Activated CD4-positive, alpha-beta T cell treated with anti-CD3 and anti-CD28 coated beads, Interleukin-2, amount 50 U/mL, for 48 hours (primary cell): ENCODE data around the gene SCN11A.
A peak's percentile ranks its signal among the peaks of the same experiment; 100 is the strongest.
"Not testable (repeated sequence)": the region's sequence is repeated elsewhere in the genome, so short reads cannot be mapped to it uniquely, and the experiment has no call there.

ENCODE experiments used
- DNase-seq, 2 experiments: peaks; one replicate each; pipeline ENCODE4 v3.0.0-alpha.2; 2020

Gene SCN11A

DNA sequence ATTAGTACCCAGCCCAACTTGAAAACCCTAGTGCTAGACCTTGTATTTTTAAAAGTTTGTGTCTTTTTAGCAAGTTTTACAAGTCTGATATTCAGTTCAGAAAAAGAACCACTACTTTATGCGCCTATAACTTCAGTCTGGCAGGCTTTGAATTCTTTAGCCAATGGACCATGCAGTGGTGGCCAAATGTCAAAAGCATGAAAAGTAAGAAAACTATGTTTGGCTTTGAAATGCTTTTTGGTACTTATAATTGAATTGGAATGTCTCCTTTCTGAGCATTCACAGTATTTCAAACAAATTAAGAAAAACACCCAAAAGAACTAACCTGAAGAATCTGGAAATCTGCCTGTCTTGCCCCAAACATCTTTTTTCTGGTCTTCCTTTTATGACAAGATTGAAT, 12.9 kb upstream of the SCN11A start:
- DNase-seq: no peak

- DNase-seq: no peak
Observed at GRCh38 chr3:39063143-39063542, 11.4 kb upstream of the SCN11A start.

DNA sequence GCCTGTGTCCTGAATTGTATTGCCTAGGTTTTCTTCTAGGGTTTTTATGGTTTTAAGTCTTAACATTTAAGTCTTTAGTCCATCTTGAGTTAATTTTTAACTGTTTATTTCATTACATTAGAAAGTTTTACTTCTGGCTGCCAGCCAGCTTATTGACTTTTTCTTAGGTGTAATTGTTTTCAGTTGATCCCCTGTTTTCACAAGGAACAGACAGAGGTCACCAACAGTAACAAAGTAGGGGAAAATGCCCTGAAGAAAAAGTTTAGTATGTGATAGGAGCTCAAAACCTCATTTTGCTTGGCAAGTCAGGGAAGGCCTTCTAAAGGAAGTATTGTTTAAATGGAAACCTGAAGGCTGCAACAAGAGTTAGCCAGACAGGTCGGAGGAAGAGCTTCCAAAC, 10.4 kb upstream of the SCN11A start:
- DNase-seq: no peak

- not testable (repeated sequence) for DNase-seq
Observed at GRCh38 chr3:39061228-39061627, 9.5 kb upstream of the SCN11A start.

GRCh38 chr3:39056151-39056550, 4.4 kb upstream of the SCN11A start:
- no peak for DNase-seq

DNA sequence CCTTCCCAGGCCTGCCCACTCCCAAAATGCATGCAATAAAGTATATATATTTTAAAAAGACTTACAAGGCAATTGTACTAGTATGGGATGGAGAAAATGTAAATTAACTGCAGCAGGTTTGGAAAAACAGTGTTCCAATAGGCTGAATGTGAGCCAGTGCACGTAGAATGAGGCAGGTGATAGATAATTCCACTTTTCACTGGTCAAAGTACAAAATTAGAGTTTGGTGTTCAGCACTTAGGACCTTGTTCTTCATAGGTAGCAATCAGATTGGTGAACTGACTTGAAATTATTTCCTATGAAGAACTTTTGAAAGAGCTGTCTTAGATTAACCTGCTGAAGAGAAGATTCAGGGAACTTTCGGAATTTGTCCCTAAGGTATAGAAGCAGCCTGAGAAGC, 2.0 kb upstream of the SCN11A start:
- DNase-seq: no peak

GRCh38 chr3:39052583-39052982, 839 bp upstream of the SCN11A start:
- peak in 1 of 2 experiments; percentile 13 for DNase-seq

GRCh38 chr3:39050029-39050428, 1.7 kb downstream of the SCN11A start:
- DNase-seq: no peak

GRCh38 chr3:39038165-39038564, 13.6 kb downstream of the SCN11A start:
- no peak for DNase-seq

DNA sequence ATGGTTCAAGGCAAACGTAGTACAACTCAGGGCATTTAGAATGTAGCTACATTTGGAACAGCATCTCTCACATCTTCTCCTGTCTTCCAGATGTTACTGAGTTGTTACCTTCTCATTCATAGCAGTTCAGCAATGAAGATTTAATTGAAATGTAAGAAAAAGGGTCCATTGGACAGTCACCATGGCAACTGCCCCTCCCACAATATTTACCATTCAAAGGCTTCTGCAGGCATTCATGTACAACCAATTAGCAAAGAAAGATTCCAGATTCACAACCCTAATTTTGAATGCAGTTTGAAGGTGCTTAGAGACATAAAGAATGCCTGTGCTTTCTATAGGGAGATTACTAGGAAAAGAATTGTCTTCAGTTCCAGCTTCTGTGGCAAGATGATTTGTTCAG, 22.2 kb downstream of the SCN11A start:
- DNase-seq: no peak

DNA sequence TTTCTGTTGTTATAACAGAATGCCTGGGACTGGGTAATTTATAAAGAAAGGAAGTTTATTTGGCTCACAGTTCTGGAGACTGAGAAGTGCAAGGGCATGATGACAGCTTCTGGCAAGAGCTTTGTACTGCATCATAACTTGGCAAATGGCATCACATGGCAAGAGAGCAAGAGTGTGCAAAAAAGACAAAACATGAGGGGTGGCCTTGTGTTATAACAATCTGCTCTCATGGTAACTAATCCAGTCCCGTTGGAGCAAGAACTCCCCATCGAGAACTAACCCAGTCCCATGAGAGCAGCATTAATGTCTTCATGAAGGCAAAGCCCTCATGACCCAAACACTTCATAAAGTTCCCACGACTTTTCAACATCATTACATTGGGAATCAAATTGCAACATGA, 23.2 kb downstream of the SCN11A start:
- no peak for DNase-seq

DNA sequence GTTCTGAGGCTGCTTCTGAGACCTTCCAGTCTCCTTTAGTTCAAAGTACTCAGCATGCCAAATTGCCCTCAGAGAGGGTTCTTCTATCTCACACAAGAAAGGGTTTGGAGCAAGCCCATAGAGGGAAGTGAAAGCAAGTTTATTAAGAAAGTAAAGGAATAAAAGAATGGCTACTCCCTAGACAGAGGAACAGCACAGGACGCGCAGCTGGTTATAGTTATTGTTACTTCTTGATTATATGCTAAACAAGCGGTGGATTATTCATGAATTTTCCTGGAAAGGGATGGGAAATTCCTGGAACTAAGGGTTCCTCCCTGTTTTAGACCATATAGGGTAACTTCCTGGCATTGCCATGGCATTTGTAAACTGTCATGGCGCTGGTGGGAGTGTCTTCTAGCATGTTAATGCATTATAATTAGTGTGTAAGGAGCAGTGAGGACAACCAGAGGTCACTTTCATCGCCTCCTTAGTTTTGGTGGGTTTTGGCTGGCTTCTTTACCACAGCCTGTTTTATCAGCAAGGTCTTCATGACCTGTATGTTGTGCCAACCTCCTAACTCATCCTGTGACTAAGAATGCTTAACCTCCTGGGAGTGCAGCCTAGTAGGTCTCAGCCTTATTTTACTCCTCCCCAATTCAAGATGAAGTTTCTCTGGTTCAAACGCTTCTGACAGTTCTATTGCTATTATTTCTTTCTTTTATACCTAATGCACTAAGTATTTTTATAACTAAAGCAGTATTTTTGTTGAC, 26.3 kb downstream of the SCN11A start:
- DNase-seq: no peak

DNA sequence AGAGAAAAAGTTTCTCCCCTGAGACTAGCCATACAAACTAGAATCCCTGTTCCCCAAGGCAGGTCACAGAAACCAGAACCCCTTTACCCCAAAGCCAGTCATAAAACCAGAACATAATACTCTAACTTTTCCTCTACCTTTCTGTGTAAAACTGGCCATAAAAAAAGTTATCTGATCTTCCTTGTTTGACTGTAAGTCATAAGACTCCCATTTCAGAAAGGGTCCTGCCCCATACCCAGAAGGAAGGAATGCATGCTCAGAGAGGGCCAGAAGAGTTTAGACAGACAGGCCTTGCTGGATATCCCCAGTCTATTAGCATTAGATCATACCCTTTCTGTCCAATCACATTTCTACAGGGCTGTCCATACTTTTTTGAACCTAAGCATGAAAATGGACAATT, 27.2 kb downstream of the SCN11A start:
- no peak for DNase-seq

- DNase-seq: no peak
Observed at GRCh38 chr3:39022286-39022630, 29.5 kb downstream of the SCN11A start.

- no peak for DNase-seq
Observed at GRCh38 chr3:39021465-39022285, 30.1 kb downstream of the SCN11A start.

DNA sequence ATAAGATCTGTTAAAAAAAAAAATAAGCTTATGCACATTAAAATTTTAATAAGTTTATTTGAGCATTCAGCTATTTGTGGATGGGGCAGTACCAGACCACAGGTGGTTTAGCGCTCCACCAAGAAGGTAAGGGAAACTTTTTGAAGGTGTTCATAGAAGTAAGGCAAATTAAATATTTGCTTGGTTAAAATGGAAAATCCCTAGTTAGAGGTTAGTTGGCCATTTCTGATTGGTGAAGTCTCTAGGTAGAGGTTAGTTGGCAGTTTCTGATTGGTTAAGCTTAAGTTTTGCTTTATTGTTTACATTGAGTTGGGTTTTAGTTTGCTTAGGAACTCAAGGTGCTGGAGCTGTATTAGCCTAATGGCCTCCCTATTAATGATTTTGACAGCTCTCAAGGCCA, 30.7 kb downstream of the SCN11A start:
- DNase-seq: no peak

DNA sequence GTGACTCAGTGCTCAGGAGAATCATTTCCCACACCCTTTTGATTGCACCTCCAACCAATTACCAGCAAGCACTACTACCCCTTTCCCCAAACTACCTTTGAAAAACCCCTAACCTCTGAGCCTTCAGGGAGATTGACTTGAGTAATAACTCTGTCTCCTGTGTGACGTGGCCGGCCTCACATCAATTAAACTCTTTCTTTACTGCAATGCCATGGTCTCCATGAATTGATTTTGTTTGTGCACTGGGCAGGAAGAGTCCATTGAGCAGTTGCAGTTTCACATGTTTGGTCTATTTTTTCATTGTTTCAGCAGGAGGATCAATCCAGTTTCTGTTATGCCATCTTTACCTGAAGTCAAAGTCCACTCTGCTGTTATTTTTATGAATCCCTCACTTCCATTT, 32.4 kb downstream of the SCN11A start:
- no peak for DNase-seq

- DNase-seq: no peak
Observed at GRCh38 chr3:39015418-39015817, 36.3 kb downstream of the SCN11A start.

GRCh38 chr3:39013921-39014509, 37.7 kb downstream of the SCN11A start:
- DNase-seq: no peak

GRCh38 chr3:39013289-39013688, 38.5 kb downstream of the SCN11A start:
- DNase-seq: no peak

DNA sequence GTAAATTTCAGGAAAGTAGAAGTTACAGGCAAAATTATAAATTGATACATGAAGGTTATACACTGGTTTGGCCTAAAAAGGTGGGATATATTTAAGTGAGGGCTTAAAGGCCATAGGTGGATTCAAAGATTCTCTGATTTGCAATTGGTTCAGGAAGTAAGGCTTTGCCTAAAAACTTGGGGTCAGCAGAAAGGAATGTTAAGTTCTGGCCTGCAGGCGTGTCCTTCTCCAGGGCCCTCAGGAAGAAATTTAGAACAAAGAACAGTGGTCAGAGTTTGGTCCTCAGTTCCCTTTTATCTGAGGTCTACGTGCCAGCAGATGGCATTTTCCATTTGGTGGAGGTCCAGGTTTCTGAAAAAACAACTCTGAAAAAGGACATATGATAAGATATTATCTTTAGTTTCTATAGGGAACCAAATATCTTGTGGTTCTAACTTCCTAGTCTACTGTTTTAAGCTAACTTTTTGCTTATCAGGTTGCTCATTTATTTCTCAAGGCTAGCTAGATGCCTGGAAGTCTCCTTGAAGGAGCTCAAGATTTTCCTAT, 40.5 kb downstream of the SCN11A start:
- no peak for DNase-seq

GRCh38 chr3:39005295-39005694, 46.4 kb downstream of the SCN11A start:
- DNase-seq: no peak
